Endometrial microvascular endothelial cells (primary cell): ENCODE data around the gene PSMC3IP. TPM values are rescaled to one million over a fixed set of nuclear protein-coding genes. Genes with fewer than 3 reads are reported as not detected.
"Not testable (repeated sequence)": the region's sequence is repeated elsewhere in the genome, so short reads cannot be mapped to it uniquely, and the experiment has no call there.

ENCODE experiments used
- in situ Hi-C: cut with HindIII; loops from 2 replicates; pipeline ENCODE4 v1.10.0; 2017; ENCODE audit warnings: low sequenced_read_pairs, low pct_unique_long_range_greater_than_20kb; ENCODE audit errors: inconsistent ontology term
- total RNA-seq: library from RNA; depleted of rRNA; stranded (reverse); fragments of >200 nt; gene quantifications from one replicate; pipeline ENCODE4 v1.2.3, GENCODE V29; 2015; ENCODE audit errors: inconsistent ontology term

Gene PSMC3IP, protein sequence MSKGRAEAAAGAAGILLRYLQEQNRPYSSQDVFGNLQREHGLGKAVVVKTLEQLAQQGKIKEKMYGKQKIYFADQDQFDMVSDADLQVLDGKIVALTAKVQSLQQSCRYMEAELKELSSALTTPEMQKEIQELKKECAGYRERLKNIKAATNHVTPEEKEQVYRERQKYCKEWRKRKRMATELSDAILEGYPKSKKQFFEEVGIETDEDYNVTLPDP
- total RNA-seq: 8.5 TPM

DNA sequence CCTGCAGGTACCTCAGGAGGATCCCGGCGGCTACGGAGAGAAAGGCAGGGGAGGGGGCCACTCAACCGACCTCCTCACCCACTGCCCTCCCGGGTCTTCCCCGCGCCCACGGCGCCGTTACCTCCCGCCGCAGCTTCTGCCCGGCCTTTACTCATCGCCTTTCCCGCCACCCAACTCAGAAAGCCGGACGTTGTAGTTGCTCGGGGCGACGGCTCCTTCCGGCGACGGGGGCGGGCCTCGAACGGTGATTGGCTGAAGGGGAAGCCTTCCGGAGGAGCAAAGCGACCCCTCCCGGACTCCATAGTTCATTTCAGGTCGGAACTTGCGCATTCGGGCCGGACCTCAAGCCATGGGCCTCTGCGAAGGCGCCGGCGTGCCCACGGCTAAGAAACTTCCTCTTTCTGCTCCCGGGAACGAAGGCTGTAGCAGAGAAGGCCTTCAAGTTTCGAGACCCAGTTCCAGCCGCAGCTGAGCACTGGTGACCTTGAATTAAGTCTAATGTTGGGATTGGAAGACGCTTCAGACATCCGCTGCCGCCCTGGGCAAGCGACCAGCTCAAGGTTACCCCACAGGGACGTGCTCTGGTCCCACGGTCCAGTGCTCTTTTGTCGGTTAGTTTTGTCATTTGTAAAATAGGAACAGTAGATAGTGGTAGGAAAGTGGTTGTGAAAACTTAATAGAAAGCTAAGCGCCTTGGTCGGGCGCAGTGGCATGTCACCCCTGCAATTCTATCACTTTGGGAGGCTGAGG lies at the start of gene PSMC3IP:
Gene PSMC3IP (minus strand): TSS at position 198 of the 750 bp plus-strand sequence. CDS start 43 bp downstream, at position 155.
- in situ Hi-C loops: no loop called here

- in situ Hi-C loops: no loop called here
Measured at GRCh38 chr17:42623732-42624596, 46.4 kb upstream of the PSMC3IP start.

- in situ Hi-C loops: no loop called here
Measured at GRCh38 chr17:42623271-42623670, 45.7 kb upstream of the PSMC3IP start.

GRCh38 chr17:42621987-42622386 lies 44.5 kb upstream of the PSMC3IP start:
- in situ Hi-C loops: not testable (repeated sequence)

DNA sequence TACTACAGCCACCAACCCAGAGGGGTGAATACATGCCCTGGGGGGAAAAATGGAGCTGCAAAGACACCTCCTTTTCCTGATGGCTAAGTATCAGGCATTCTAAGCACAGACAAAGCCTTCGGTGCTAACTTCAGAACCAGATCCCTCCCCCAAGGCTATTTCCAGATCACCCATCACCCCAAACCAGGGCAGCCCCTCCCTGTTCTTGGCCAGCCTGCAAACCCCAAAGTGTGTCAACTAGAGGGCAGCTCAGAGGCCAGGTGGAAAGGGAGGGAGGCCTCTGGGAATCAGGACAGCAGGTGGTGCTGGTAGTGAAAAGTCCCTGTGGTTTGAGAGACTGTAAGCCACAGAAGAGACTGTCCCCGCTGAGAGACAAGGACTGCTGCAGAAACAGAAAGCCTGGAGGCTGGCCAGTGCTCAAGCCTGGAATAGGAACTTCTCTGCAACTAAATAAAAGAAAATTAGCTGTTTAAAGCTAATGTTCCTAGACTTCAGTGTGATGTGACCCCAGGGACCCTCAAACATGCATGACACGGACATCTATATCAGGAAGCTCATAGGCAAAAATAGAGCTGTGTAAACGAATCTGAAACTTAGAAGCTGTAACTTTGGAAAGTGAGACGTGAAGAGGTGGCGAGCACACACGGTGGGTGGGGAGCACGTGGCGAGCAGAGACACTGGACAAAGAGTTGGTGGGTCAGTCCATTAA lies 41.1 kb upstream of the PSMC3IP start:
- in situ Hi-C loops: no loop called here

DNA sequence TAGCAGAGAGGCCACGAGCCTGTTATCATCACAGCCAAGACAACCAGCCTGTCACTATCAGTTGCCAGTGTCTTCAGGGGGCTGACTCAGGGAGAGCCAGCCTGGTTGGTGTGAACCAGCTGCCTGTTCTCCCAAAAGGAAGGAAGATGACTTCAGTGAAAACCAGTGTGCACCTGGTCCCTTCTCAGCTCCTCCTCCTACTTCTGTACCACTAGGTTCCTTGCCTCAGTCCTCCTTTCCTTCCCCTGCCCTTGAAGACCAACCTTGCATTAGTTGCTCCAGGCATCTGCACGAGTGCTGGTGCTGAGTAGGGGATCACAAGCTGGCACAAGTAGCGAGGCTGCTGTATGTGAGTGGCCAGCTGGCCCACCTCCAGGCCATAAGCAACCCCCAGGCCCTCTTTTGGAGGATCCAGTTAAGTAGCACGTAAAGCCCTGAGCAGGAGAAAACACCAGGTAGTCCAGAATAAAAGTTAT lies 40.5 kb upstream of the PSMC3IP start:
- in situ Hi-C loops: no loop called here

- in situ Hi-C loops: no loop called here
Measured at GRCh38 chr17:42613699-42614295, 36.3 kb upstream of the PSMC3IP start.

DNA sequence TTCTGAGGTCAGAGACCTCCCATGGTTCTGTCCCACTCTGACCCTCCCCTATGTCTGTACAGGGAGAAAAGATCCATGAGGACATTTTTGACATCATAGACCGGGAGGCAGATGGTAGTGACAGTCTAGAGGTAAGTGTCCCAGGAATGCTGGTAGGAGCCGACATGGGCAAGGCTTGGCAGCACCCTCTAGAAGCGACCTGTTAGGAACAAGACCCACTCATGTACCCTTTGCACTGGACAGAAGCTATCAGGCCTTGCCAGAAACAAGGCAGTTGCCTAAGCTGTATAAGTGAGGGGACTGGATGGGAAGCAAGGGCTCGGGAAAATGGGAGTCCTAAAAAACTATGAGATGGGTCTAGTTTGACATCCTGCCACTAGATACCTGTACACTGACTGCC lies 34.5 kb upstream of the PSMC3IP start:
- in situ Hi-C loops: no loop called here

DNA sequence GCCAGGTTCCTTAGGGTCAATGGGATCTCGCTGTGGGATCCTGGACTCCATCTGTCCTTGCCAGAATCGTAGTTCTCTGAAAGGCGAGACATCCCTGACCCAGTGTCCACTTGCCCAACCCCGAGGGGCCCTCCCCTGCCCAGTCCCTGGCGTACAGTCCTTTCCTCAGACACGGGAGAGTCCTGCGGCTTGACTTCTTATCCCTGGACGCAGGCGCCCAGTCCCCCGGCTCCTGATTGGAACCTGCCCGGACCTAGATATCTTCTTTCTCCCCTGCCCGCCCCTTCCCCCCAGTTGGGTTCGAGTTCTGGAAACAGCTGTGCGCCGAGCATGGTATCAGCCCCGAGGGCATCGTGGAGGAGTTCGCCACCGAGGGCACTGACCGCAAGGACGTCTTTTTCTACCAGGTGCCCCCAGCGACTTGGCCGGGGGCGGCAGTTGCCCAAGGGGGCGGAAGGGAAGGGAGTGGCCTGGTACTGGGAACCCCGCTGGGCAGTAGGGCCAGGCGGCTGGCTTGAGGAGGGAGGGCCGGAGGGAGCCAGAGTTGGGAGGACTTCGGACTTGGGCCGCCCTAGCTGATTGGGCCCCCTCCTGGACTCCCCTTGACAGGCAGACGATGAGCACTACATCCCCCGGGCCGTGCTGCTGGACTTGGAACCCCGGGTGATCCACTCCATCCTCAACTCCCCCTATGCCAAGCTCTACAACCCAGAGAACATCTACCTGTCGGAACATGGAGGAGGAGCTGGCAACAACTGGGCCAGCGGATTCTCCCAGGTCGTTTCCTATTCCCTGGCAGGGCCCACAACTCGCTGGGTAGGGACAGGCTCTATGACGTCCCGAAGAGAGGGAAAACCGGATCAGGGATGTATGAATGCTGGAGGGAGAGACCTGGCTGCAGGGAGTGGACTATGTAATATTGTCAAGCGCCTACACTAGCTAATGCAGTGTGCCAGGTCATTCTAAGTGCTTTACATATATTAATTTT lies 32.6 kb upstream of the PSMC3IP start:
- in situ Hi-C loops: loop anchor here (10.0 kb wide), 1 partner anchor 75 kb away; the partner anchor contains the start of genes CCR10 and CNTNAP1

DNA sequence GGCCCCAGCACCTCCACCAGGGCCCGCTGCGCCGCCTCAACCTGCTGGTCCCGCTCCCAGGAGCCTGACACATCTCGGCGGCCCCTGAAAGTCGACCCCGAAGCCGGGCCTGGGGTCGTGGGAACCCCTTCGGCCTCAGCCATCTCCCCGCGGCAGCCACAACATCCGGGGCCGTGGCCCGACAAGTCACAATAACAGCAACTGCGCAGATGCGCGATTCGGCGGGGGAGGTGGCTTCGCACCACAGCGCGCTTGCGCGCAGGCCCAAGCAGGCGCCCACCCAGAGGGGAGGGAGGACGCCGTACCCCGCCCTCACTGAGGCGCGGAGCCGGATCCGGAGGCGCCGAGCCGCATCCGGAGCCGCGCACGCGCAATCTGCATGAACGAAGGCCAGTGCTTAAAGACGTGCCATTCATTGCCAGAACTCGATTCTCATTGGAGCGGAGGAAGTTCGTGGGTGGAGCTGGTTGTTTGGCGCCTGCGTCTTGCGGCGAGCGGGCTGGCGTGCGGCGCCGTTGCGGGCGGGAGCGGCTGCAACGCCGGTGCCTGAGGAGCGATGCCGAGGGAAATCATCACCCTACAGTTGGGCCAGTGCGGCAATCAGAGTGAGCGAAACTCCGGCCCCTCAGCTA lies 31.8 kb upstream of the PSMC3IP start, which contains the start of the genes RETREG3 and TUBG1:
Gene RETREG3 (minus strand): TSS at position 193 of the 632 bp plus-strand sequence. CDS start 50 bp downstream, at position 143.
Gene TUBG1 (plus strand): TSS at position 502 of the 632 bp plus-strand sequence. CDS start 55 bp downstream, at position 557.
- in situ Hi-C loops: loop anchor here (10.0 kb wide), 1 partner anchor 76 kb away; the partner anchor contains the start of genes CCR10 and CNTNAP1

GRCh38 chr17:42608305-42609181 lies 31.0 kb upstream of the PSMC3IP start:
- in situ Hi-C loops: loop anchor here (10.0 kb wide), 1 partner anchor 76 kb away; the partner anchor contains the start of genes CCR10 and CNTNAP1

- in situ Hi-C loops: loop anchor here (10.0 kb wide), 1 partner anchor 77 kb away; the partner anchor contains the start of genes CCR10 and CNTNAP1
Measured at GRCh38 chr17:42607769-42608168, 30.2 kb upstream of the PSMC3IP start.

DNA sequence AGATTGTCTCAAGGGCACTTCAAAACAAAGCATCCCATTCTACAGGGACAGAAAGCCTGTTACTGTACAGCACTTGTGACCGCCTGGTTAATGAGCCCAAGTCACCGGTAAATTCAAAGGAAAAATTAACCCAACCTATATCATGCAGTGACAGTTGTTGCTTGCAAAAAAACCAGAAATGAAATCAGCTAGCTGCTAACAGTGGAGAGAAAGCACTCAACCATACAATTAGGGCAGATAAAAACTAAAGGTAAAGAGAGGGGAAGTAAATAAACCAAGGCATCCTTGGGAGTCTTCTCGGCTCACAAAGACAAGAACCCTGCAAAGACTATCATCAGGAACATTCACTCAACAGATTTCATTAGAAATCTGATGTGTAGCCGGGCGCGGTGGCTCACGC lies 25.8 kb upstream of the PSMC3IP start:
- in situ Hi-C loops: loop anchor here (10.0 kb wide), 1 partner anchor 81 kb away; the partner anchor contains the start of genes CCR10 and CNTNAP1

GRCh38 chr17:42598905-42599304 lies 21.4 kb upstream of the PSMC3IP start:
- in situ Hi-C loops: no loop called here

GRCh38 chr17:42596386-42596785 lies 18.9 kb upstream of the PSMC3IP start:
- in situ Hi-C loops: no loop called here
